Thymus (tissue), 11 donors: ENCODE measurements around the gene SAG. TPM values are rescaled to one million over a fixed set of nuclear protein-coding genes. Genes with fewer than 3 reads are reported as not detected.

Experiments
- DNase-seq, 9 donors: peaks; one replicate each; pipeline ENCODE4 v3.0.0-alpha.2; 2013; ENCODE audit warnings: low spot score in 9 of 9, low read depth in 6 of 9, missing footprints in 1 of 9
- H3K27ac ChIP-seq, 2 donors: one replicate each; pipeline ENCODE4 v1.5.1; 2013; ENCODE audit warnings: control low read depth in 1 of 2, low read depth in 1 of 2, low read length in 1 of 2, mild to moderate bottlenecking in 1 of 2, moderate library complexity in 1 of 2
- H3K27me3 ChIP-seq, 2 donors: one replicate each; pipeline ENCODE4 v1.5.1; 2013; ENCODE audit warnings: low read length in 1 of 2; ENCODE audit not compliant: control insufficient read depth in 2 of 2, insufficient read depth in 1 of 2
- H3K36me3 ChIP-seq, 2 donors: one replicate each; pipeline ENCODE4 v1.5.1; 2013; ENCODE audit warnings: low read length in 1 of 2, mild to moderate bottlenecking in 1 of 2, moderate library complexity in 1 of 2; ENCODE audit not compliant: control insufficient read depth in 2 of 2, insufficient read depth in 2 of 2
- H3K4me1 ChIP-seq, 2 donors: one replicate each; pipeline ENCODE4 v1.5.1; 2013; ENCODE audit warnings: low read length in 2 of 2; ENCODE audit not compliant: control insufficient read depth in 2 of 2, insufficient read depth in 2 of 2
- H3K4me3 ChIP-seq, 2 donors: one replicate each; pipeline ENCODE4 v1.5.1; 2013; ENCODE audit warnings: low read length in 2 of 2, control low read depth in 1 of 2, mild to moderate bottlenecking in 1 of 2
- H3K9me3 ChIP-seq, 2 donors: one replicate each; pipeline ENCODE4 v1.5.1; 2013; ENCODE audit warnings: low read length in 1 of 2, mild to moderate bottlenecking in 1 of 2; ENCODE audit not compliant: control insufficient read depth in 2 of 2, insufficient read depth in 1 of 2
- WGBS: extraction: QIAGEN DNeasy Blood & Tissue Kit; methylation state at CpG from one replicate; pipeline ENCODE4 v1.1.7; 2013; 5-methylcytosine and 5-hydroxymethylcytosine counted together
- polyA plus RNA-seq: library from polyadenylated mRNA; stranded (reverse); fragments of 200-250 nt; gene quantifications from one replicate; pipeline ENCODE4 v1.2.3, GENCODE V29; 2013
- total RNA-seq: library from RNA; stranded (reverse); fragments of 120-200 nt; gene quantifications from one replicate; pipeline ENCODE4 v1.2.4, GENCODE V29; 2013
- donor health status: healthy.

SAG gene
- total and polyA plus RNA-seq, 2 donors, result 0.32 to 0.61 TPM

- H3K36me3 ChIP-seq, result no peaks in the 10 kb centered on the region
- H3K9me3 ChIP-seq, result peaks cover 0 to 9% of the 10 kb centered on the region in 2 donors
- H3K27ac ChIP-seq, result peak within 1 kb of the TSS; percentile 78 to 86
- peaks cover 0 to 5% of the 10 kb centered on the region in 2 donors for H3K27me3 ChIP-seq
- WGBS, result 7% methylated on average over 48 of the region's 56 CpGs
- peak within 1 kb of the TSS; percentile 65 to 92 for H3K4me3 ChIP-seq
- DNase-seq, result peak in 7 of 9 donors; percentile 22 to 85 (median 67)
- H3K4me1 ChIP-seq, result peaks cover 11 to 39% of the 10 kb centered on the region in 2 donors
Measured at GRCh38 chr2:233353769-233354499, 46.3 kb downstream of the SAG start, which contains the start of gene DGKD. Gene DGKD, plus strand, starts transcription at chr2:233354494. Its CDS starts 25 bp downstream, at chr2:233354519.

- under 1% methylated on average over 77 of the region's 77 CpGs for WGBS
- Histone ChIP-seq H3K36me3 (no peaks in the 10 kb centered on the region), H3K9me3 (peaks cover 0 to 9% of the 10 kb centered on the region in 2 donors), H3K27me3 (peaks cover 0 to 5% of the 10 kb centered on the region in 2 donors), H3K4me1 (peaks cover 6 to 33% of the 10 kb centered on the region in 2 donors), H3K4me3 (peak overlapping the region; percentile 40 to 92), H3K27ac (peak overlapping the region in 1 of 2 donors; percentile 40)
- DNase-seq, result peak in 1 of 9 donors; percentile 24
Measured at GRCh38 chr2:233354500-233354924, 46.9 kb downstream of the SAG start.

GRCh38 chr2:233354971-233355574, 47.5 kb downstream of the SAG start:
- DNase-seq, result peak in 1 of 9 donors; percentile 37
- no peak overlapping the region for H3K27ac ChIP-seq

GRCh38 chr2:233355916-233356315, 48.3 kb downstream of the SAG start:
- 97% methylated on average over 10 of the region's 10 CpGs for WGBS

More at GRCh38 chr2:233354971-233355574, 47.5 kb downstream of the SAG start:
- Histone ChIP-seq H3K9me3 (peaks cover 0 to 9% of the 10 kb centered on the region in 2 donors), H3K4me1 (peaks cover 4 to 31% of the 10 kb centered on the region in 2 donors), H3K27me3 (peaks cover 0 to 5% of the 10 kb centered on the region in 2 donors), H3K4me3 (peak overlapping the region; percentile 65 to 92), H3K36me3 (no peaks in the 10 kb centered on the region)
- WGBS, result 14% methylated on average over 46 of the region's 46 CpGs

GRCh38 chr2:233356546-233357308, 49.1 kb downstream of the SAG start:
- Histone ChIP-seq H3K27me3 (peaks cover 0 to 5% of the 10 kb centered on the region in 2 donors), H3K4me1 (peaks cover 4 to 26% of the 10 kb centered on the region in 2 donors), H3K36me3 (no peaks in the 10 kb centered on the region), H3K27ac (no peak overlapping the region), H3K4me3 (no peak overlapping the region), H3K9me3 (peaks cover 0 to 9% of the 10 kb centered on the region in 2 donors)
- peak in 1 of 9 donors; percentile 25 for DNase-seq
- 89% methylated on average over 4 of the region's 4 CpGs for WGBS

More at GRCh38 chr2:233355916-233356315, 48.3 kb downstream of the SAG start:
- Histone ChIP-seq H3K27me3 (peaks cover 0 to 5% of the 10 kb centered on the region in 2 donors), H3K27ac (no peak overlapping the region), H3K4me1 (peaks cover 4 to 26% of the 10 kb centered on the region in 2 donors), H3K4me3 (peak overlapping the region in 1 of 2 donors; percentile 65), H3K9me3 (peaks cover 0 to 9% of the 10 kb centered on the region in 2 donors), H3K36me3 (no peaks in the 10 kb centered on the region)
- no peak for DNase-seq

GRCh38 chr2:233358335-233358734, 50.7 kb downstream of the SAG start:
- WGBS, result 95% methylated on average over 4 of the region's 4 CpGs
- no peak for DNase-seq
- peaks cover 0 to 5% of the 10 kb centered on the region in 2 donors for H3K27me3 ChIP-seq
- no peaks in the 10 kb centered on the region for H3K9me3 ChIP-seq
- H3K36me3 ChIP-seq, result no peaks in the 10 kb centered on the region
- H3K4me1 ChIP-seq, result peaks cover 4 to 22% of the 10 kb centered on the region in 2 donors
- no peak overlapping the region for H3K27ac ChIP-seq
- no peak overlapping the region for H3K4me3 ChIP-seq

GRCh38 chr2:233358947-233359346, 51.3 kb downstream of the SAG start:
- DNase-seq, result no peak
- Histone ChIP-seq H3K9me3 (no peaks in the 10 kb centered on the region), H3K27ac (no peak overlapping the region), H3K27me3 (peaks cover 0 to 5% of the 10 kb centered on the region in 2 donors), H3K4me1 (peaks cover under 1 to 16% of the 10 kb centered on the region in 2 donors), H3K36me3 (peaks cover 0 to 4% of the 10 kb centered on the region in 2 donors), H3K4me3 (no peak overlapping the region)
- 95% methylated on average over 6 of the region's 6 CpGs for WGBS

GRCh38 chr2:233359823-233360222, 52.2 kb downstream of the SAG start:
- Histone ChIP-seq H3K36me3 (peaks cover 0 to 4% of the 10 kb centered on the region in 2 donors), H3K4me1 (peaks cover 0 to 15% of the 10 kb centered on the region in 2 donors), H3K4me3 (no peak overlapping the region), H3K9me3 (no peaks in the 10 kb centered on the region), H3K27ac (no peak overlapping the region), H3K27me3 (peaks cover 0 to 5% of the 10 kb centered on the region in 2 donors)
- no peak for DNase-seq
- WGBS, result 95% methylated on average over 3 of the region's 3 CpGs
